Retinal pigment epithelial cell (primary cell): ENCODE measurements around the gene LMBRD1.
"Not testable (repeated sequence)": the region's sequence is repeated elsewhere in the genome, so short reads cannot be mapped to it uniquely, and the experiment has no call there.

Source experiments
- DNase-seq: peaks from one replicate; pipeline ENCODE4 v3.0.0-alpha.2; 2010; ENCODE audit warnings: low read depth
- H3K4me3 ChIP-seq: 2 replicates; pipeline ENCODE4 v1.5.1; 2011; ENCODE audit warnings: mild to moderate bottlenecking, low read length, control low read depth, moderate library complexity
- CTCF ChIP-seq: conservative IDR thresholded peaks from 2 replicates; pipeline ENCODE4 v1.5.1; 2011; ENCODE audit warnings: low read depth, low read length, control low read depth, inconsistent platforms

Gene LMBRD1

GRCh38 chr6:69801225-69801624, 4.4 kb upstream of the LMBRD1 start:
- TF ChIP-seq CTCF: no peak
- H3K4me3 ChIP-seq: no peak overlapping the region
- DNase-seq: no peak

GRCh38 chr6:69798796-69799195, 2.0 kb upstream of the LMBRD1 start:
- H3K4me3 ChIP-seq, DNase-seq: not testable (repeated sequence)

- no peak for DNase-seq
- peak overlapping the region; percentile 93 for H3K4me3 ChIP-seq
- no peak for TF ChIP-seq CTCF
These were observed 653 bp downstream of the LMBRD1 start for GRCh38 chr6:69796073-69796641.

- DNase-seq: no peak
- TF ChIP-seq CTCF: no peak
- H3K4me3 ChIP-seq: peak overlapping the region; percentile 93
These were observed 1.2 kb downstream of the LMBRD1 start for GRCh38 chr6:69795469-69796072.

GRCh38 chr6:69792292-69792691, 4.5 kb downstream of the LMBRD1 start:
- DNase-seq: no peak
- TF ChIP-seq CTCF: no peak
- no peak overlapping the region for H3K4me3 ChIP-seq

GRCh38 chr6:69791065-69791471, 5.7 kb downstream of the LMBRD1 start:
- no peak overlapping the region for H3K4me3 ChIP-seq
- DNase-seq: no peak
- no peak for TF ChIP-seq CTCF

- no peak overlapping the region for H3K4me3 ChIP-seq
- TF ChIP-seq CTCF: no peak
- no peak for DNase-seq
These were observed 6.2 kb downstream of the LMBRD1 start for GRCh38 chr6:69790629-69791028.
